SH-SY5Y (cell line): ENCODE measurements around the gene XXYLT1.

Experiments used
- GATA2 ChIP-seq: IDR thresholded peaks from 2 replicates; pipeline ENCODE4 v1.6.1; 2011; ENCODE audit warnings: mild to moderate bottlenecking, low read depth, low read length
- GATA3 ChIP-seq: IDR thresholded peaks from 2 replicates; pipeline ENCODE4 v1.6.1; 2011; ENCODE audit warnings: low read depth, mild to moderate bottlenecking, low read length, moderate library complexity

DNA sequence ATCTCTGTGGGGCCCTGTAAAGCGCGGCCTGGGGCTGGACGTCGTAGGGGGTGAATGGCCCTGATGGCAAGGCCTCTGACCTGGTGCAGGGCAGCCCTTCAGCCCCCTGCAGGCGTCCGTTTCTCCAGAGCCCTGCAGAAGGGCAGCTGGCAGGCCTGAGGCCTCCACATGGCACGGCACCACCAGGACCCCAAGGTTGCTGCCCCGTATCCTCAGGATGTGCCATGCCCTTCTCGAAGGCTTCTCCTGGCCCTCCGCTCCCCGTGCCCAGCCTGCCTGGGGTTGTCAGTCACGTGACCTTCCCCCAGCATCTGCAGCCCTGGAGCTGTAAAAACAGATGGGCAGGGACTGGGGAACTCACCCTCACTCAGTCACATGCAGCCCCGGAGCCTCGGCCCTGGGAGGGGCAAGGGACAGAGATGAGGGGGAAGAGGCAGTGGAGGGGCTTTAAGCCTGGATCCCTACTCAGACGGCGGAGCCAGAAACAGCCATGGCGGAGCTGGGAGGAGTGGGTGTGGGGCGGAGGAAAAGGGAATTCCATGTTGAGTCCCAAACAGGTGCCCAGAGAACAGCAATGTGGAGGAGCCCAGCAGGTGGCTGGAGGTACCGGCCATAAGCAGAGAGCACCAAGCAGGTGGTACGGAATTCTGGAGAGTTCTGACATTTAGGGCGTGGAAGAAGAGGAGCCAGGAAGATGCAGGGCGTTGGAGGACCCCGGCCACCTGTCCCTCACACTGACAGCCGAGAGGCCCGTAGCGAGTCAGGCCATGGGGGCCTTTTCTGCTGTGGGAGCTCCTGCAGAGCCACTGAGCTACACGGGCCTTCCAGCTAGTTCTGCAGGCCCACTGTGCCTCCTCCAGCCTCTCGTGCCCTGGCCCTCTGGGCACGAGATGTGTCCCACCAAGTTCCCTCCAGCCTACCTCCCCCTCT is 193.1 kb downstream of the XXYLT1 start:
- no peak for TF ChIP-seq GATA2
- no peak for TF ChIP-seq GATA3
